ENCODE results near the gene CAPN12. TPM values are rescaled to one million over a fixed set of nuclear protein-coding genes. Genes with fewer than 3 reads are reported as not detected.
A peak's percentile ranks its signal among the peaks of the same experiment; 100 is the strongest.
"Not testable (repeated sequence)": the region's sequence is repeated elsewhere in the genome, so short reads cannot be mapped to it uniquely, and the experiment has no call there.

Gene CAPN12
- total RNA-seq, 1 donor from 2014 or later = 6.6 TPM

DNA sequence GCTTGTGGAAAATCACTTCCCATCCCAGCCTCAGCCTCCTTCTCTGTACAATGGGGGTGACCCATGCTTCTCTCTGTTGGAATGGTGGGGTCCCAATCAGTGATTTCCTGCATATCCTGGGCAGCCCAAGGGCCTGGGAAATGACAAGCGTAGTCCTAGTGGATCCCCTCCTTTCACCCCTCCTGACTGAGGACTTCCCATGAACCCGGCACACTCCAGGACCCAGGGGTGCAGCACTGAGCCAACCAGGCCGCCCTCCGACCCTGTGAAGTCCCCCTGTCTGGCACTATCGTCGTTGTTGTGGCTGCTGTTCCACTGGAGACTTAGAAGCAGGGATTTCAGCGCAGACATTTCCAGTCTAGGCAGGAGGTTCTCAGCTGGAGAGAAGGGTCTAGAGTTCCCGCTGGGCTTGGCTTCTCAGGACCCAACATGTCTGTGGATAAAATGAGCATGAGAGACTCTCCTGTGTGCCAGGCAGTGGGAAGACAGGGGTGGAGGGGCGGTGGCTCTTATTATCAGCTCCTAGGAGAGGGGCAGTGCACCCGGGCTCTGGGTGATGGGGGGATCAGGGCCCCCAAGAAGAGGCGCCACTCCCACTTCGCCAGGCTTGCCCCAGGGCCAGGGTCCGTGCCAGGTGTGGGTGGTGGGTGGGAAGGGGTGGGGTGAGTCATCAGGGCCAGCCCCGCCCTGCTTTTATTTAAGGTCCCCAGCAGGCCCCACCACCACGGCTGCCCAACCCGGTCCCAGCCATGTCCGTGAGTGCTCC lies 44.4 kb upstream of the CAPN12 start, which contains the start of gene LGALS7B:
TSS of gene LGALS7B (plus strand) at position 723 of the 766 bp plus-strand sequence. CDS start at position 750, 27 bp downstream.
- peak within 1 kb of the TSS; percentile 42 for H3K4me3 ChIP-seq (ENCODE audit: low read depth, low read length)

GRCh38 chr19:38786572-38787265 lies 42.4 kb upstream of the CAPN12 start:
- DNase-seq (ENCODE audit: low read depth) (peak; percentile 87), FAIRE-seq (peak; percentile 89)
- no peak for TF ChIP-seq CTCF (IDR thresholded peaks at IDR 0.05; ENCODE audit: insufficient read depth, low read length, severe bottlenecking)
- H3K27me3 ChIP-seq (ENCODE audit: control insufficient read depth, insufficient read depth, low read length) = no peaks in the 10 kb centered on the region
- no peak overlapping the region for H3K4me3 ChIP-seq (ENCODE audit: low read depth, low read length)
- H3K36me3 ChIP-seq (ENCODE audit: control insufficient read depth, insufficient read depth, low read length) = no peaks in the 10 kb centered on the region

More for the DNA sequence above, 44.4 kb upstream of the CAPN12 start, which contains the start of gene LGALS7B:
- FAIRE-seq (no peak), DNase-seq (ENCODE audit: low read depth) (peak; percentile 58)
- TF ChIP-seq CTCF (IDR thresholded peaks at IDR 0.05; ENCODE audit: insufficient read depth, low read length, severe bottlenecking) = no peak
- Histone ChIP-seq H3K36me3 (ENCODE audit: control insufficient read depth, insufficient read depth, low read length) (no peaks in the 10 kb centered on the region), H3K27me3 (ENCODE audit: control insufficient read depth, insufficient read depth, low read length) (no peaks in the 10 kb centered on the region)

DNA sequence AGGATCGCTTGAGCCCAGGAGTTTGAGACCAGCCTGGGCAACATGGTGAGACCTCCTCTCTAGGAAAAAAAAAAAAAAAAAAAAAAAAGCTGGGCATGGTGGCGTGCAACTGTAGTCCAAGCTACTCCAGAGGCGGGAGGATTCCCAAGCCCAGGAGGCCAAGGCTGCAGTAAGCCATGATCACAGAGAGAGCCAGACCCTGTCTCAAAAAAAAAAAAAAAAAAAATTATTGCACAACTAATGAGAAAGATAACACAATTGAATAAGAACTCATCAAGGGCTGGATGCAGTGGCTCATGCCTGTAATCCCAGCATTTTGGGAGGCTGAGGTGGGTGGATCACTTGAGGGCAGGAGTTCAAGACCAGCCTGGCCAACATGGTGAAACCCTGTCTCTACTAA lies 41.8 kb upstream of the CAPN12 start:
- H3K36me3 ChIP-seq (ENCODE audit: control insufficient read depth, insufficient read depth, low read length); DNase-seq (ENCODE audit: low read depth); H3K4me3 ChIP-seq (ENCODE audit: low read depth, low read length); FAIRE-seq; H3K27me3 ChIP-seq (ENCODE audit: control insufficient read depth, insufficient read depth, low read length): not testable (repeated sequence)

DNA sequence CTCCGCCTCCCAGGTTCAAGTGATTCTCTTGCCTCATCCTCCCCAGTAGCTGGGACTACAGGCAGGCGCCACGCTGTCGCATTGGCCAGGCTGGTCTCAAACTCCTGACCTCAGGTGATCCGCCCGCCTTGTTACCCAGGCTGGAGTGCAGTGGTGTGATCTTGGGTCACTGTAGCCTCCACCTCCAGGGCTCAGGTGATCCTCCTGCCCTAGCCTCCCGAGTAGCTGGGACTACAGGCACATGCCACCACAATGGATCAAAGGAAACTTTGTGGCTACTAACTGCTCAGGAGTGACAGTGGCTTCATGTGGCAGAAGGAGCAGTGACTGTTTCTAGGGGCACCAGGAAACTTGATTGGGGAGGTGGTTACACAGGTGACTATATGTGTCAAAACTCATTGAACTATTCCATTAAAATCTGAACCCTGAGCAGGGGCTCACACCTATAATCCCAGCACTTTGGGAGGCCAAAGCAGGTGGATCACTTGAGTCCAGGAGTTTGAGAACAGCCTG lies 41.0 kb upstream of the CAPN12 start:
- H3K36me3 ChIP-seq (ENCODE audit: control insufficient read depth, insufficient read depth, low read length) = no peaks in the 10 kb centered on the region
- H3K4me3 ChIP-seq (ENCODE audit: low read depth, low read length) = no peak overlapping the region
- TF ChIP-seq CTCF (IDR thresholded peaks at IDR 0.05; ENCODE audit: insufficient read depth, low read length, severe bottlenecking) = no peak
- DNase-seq (ENCODE audit: low read depth) (no peak), FAIRE-seq (no peak)
- H3K27me3 ChIP-seq (ENCODE audit: control insufficient read depth, insufficient read depth, low read length) = no peaks in the 10 kb centered on the region

DNA sequence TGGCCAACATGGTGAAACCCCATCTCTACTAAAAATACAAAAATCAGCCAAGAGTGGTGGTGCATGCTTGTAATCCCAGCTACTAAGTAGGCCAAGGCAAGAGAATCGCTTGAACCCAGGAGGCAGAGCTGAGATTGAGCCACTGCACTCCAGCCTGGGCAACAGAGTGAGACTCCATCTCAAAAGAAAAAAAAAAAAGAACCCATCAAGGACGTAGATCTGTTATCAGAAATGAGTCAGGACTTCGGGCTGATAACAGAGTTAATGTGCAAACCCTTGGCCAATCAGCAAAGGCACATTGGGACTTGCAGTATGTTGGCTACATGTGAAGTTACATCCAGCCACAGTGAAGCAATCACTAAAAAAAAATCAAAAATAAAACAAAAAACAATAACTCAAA lies 40.0 kb upstream of the CAPN12 start:
- Histone ChIP-seq H3K27me3 (ENCODE audit: control insufficient read depth, insufficient read depth, low read length) (no peaks in the 10 kb centered on the region), H3K4me3 (ENCODE audit: low read depth, low read length) (no peak overlapping the region), H3K36me3 (ENCODE audit: control insufficient read depth, insufficient read depth, low read length) (no peaks in the 10 kb centered on the region)
- no peak for TF ChIP-seq CTCF (IDR thresholded peaks at IDR 0.05; ENCODE audit: insufficient read depth, low read length, severe bottlenecking)
- no peak for DNase-seq (ENCODE audit: low read depth)
- FAIRE-seq = no peak

- H3K27me3 ChIP-seq (ENCODE audit: control insufficient read depth, insufficient read depth, low read length); H3K4me3 ChIP-seq (ENCODE audit: low read depth, low read length); H3K36me3 ChIP-seq (ENCODE audit: control insufficient read depth, insufficient read depth, low read length); FAIRE-seq; DNase-seq (ENCODE audit: low read depth): not testable (repeated sequence)
Observed at GRCh38 chr19:38782212-38782611, 37.9 kb upstream of the CAPN12 start.

Measured in bronchial epithelial cell (primary cell).